ENCODE measurements around the gene RPN2. TPM values are rescaled to one million over a fixed set of nuclear protein-coding genes. Genes with fewer than 3 reads are reported as not detected.
A peak's percentile ranks its signal among the peaks of the same experiment; 100 is the strongest.

Gene RPN2
- total RNA-seq, 1 experiment from 2014 or later = 220 TPM

- no peaks in the 10 kb centered on the region for H4K20me1 ChIP-seq (ENCODE audit: insufficient read depth)
- intact Hi-C loops (cut with micrococcal nuclease) = no loop called here
- no TSS peak for BruUV-seq (replicated peaks)
- RAD21 ChIA-PET (ENCODE audit: low non-redundant PET in 1 of 2, low total read pairs in 2 of 2, uncharacterized antibody in 2 of 2, unreplicated experiment in 2 of 2) = no interaction called here
- no peaks in the 10 kb centered on the region for H3K9me2 ChIP-seq (ENCODE audit: insufficient read depth)
- no peak overlapping the region for H2AFZ ChIP-seq (ENCODE audit: low read depth, low read length, poor library complexity, severe bottlenecking)
- TF ChIP-seq EZH2phosphoT487 (IDR thresholded peaks at IDR 0.05; ENCODE audit: borderline replicate concordance) (no peak), EGR1 (IDR thresholded peaks at IDR 0.05; ENCODE audit: low read depth) (no peak), EZH2 (IDR thresholded peaks at IDR 0.05) (no peak), TCF7L2 (IDR thresholded peaks at IDR 0.05; ENCODE audit: borderline replicate concordance, extremely low read depth, insufficient read depth, insufficient read length) (no peak)
- no peak for DNase-seq (ENCODE audit: low read depth, low spot score)
- H3K79me2 ChIP-seq (ENCODE audit: insufficient read depth, low read length) = no peaks in the 10 kb centered on the region
- no peak overlapping the region for H3K9ac ChIP-seq (ENCODE audit: low read length)
- POLR2A ChIA-PET = no interaction called here
- no peak for ATAC-seq
- H3K27ac ChIP-seq (ENCODE audit: low read depth, low read length) = no peak overlapping the region
- H3K4me2 ChIP-seq (ENCODE audit: low read length) = no peak overlapping the region
- no peaks in the 10 kb centered on the region for H3K9me3 ChIP-seq (ENCODE audit: control insufficient read depth in 1 of 2, insufficient read depth in 1 of 2, low read depth in 1 of 2, low read length in 2 of 2)
- H3K4me3 ChIP-seq (replicated peaks in 1 of 2; ENCODE audit: low read depth in 1 of 2, low read length in 2 of 2) = no peak overlapping the region
- H3K36me3 ChIP-seq (ENCODE audit: control insufficient read depth in 1 of 2, insufficient read depth in 2 of 2, low read length in 2 of 2) = no peaks in the 10 kb centered on the region
- CTCF ChIA-PET = interaction anchor here (1.3 kb wide), 1 partner anchor 261 kb away, joined by 3 read pairs; no protein-coding TSS in a partner anchor
- peaks cover 3 to 6% of the 10 kb centered on the region in 2 experiments; a peak in 3 of 4 replicates for H3K4me1 ChIP-seq (ENCODE audit: control insufficient read depth in 1 of 2, insufficient read depth in 2 of 2, low read length in 2 of 2)
- no peaks in the 10 kb centered on the region for H3K27me3 ChIP-seq (ENCODE audit: insufficient read depth, low read length)
These were observed 94.9 kb downstream of the RPN2 start for GRCh38 chr20:37273988-37274387.

GRCh38 chr20:37274851-37275524, 95.9 kb downstream of the RPN2 start:
- Histone ChIP-seq H3K79me2 (ENCODE audit: insufficient read depth, low read length) (no peaks in the 10 kb centered on the region), H3K27me3 (ENCODE audit: insufficient read depth, low read length) (no peaks in the 10 kb centered on the region), H3K27ac (ENCODE audit: low read depth, low read length) (no peak overlapping the region), H3K36me3 (ENCODE audit: control insufficient read depth in 1 of 2, insufficient read depth in 2 of 2, low read length in 2 of 2) (no peaks in the 10 kb centered on the region), H2AFZ (ENCODE audit: low read depth, low read length, poor library complexity, severe bottlenecking) (peak overlapping the region; percentile 45), H3K9me3 (ENCODE audit: control insufficient read depth in 1 of 2, insufficient read depth in 1 of 2, low read depth in 1 of 2, low read length in 2 of 2) (no peaks in the 10 kb centered on the region), H4K20me1 (ENCODE audit: insufficient read depth) (no peaks in the 10 kb centered on the region), H3K4me3 (replicated peaks in 1 of 2; ENCODE audit: low read depth in 1 of 2, low read length in 2 of 2) (no peak overlapping the region), H3K9ac (ENCODE audit: low read length) (no peak overlapping the region), H3K9me2 (ENCODE audit: insufficient read depth) (no peaks in the 10 kb centered on the region), H3K4me1 (ENCODE audit: control insufficient read depth in 1 of 2, insufficient read depth in 2 of 2, low read length in 2 of 2) (peaks cover 0 to 3% of the 10 kb centered on the region in 2 experiments; a peak in 2 of 4 replicates), H3K4me2 (ENCODE audit: low read length) (no peak overlapping the region)
- TF ChIP-seq CTCF (IDR thresholded peaks at IDR 0.05 in 2 of 3, conservative IDR thresholded peaks at IDR 0.05 in 1 of 3; ENCODE audit: borderline replicate concordance in 1 of 3, insufficient read depth in 1 of 3, low read depth in 2 of 3, low read length in 2 of 3) (no peak), POLR2AphosphoS5 (IDR thresholded peaks at IDR 0.05; ENCODE audit: low read depth, low read length) (no peak), ZFX (IDR thresholded peaks at IDR 0.05) (no peak), SP1 (IDR thresholded peaks at IDR 0.05; ENCODE audit: low read depth) (no peak)
- ChIA-PET POLR2A (no interaction called here), CTCF (no interaction called here), RAD21 (ENCODE audit: low non-redundant PET in 1 of 2, low total read pairs in 2 of 2, uncharacterized antibody in 2 of 2, unreplicated experiment in 2 of 2) (no interaction called here)
- intact Hi-C loops (cut with micrococcal nuclease) = no loop called here
- BruUV-seq (replicated peaks) = no TSS peak
- DNase-seq (ENCODE audit: low read depth, low spot score) (no peak), ATAC-seq (no peak)

Measured in HCT116 (cell line).